HG03378 (cell line): Measurements from ENCODE around the gene MEOX2.

Experiments used
- ATAC-seq: cut with Tn5 transposase; IDR thresholded peaks from one replicate; pipeline ENCODE4 v1.9.1; 2021; ENCODE audit warnings: mild to moderate bottlenecking, moderate library complexity; ENCODE audit not compliant: unreplicated experiment

Gene MEOX2

DNA sequence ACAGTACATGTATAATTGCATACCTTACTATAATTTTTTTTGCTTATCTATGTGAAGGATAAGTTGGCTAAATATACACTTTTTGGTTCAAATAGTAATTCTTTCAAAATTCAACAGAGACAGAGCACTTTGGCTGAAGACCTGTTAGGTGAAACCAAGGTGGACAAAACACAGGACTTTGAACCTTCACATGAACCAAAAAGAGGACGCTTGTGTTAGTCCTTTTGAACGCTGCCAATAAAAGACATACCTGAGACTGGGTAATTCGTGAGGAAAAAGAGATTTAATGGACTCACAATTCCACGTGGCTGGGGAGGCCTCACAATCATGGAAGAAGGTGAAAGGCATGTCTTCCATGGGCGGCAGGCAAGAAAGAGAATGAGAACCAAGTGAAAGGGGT, 120.0 kb downstream of the MEOX2 start:
- no peak for ATAC-seq

DNA sequence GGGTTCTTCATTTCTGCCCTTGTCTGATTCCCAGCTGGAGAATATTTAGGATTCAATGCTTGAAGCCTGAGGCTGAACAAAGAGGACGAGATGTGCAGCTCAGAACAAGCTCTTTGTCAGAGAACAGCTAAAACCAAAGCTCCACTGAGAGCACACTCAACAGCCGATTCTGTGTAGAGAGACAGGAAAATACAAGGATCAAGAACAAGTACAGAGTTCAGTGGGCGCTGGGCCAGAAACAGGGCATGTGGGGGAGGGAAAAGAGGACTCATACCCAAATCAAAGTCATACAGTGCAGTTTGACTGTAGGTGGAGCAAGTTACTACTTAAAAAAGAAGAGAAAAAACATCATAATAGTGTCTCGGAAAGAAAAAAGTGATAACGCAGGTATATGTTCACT, 124.6 kb downstream of the MEOX2 start, which contains the start of gene AGMO:
Gene AGMO, minus strand, starts transcription at position 181 of the 400 bp plus-strand sequence.
- ATAC-seq: no peak
